HG03565 (cell line): ENCODE results near the gene TMEM143.
"Not testable (repeated sequence)": the region's sequence is repeated elsewhere in the genome, so short reads cannot be mapped to it uniquely, and the experiment has no call there.

Experiments
- ATAC-seq: cut with Tn5 transposase; IDR thresholded peaks from one replicate; pipeline ENCODE4 v1.9.1; 2021; ENCODE audit warnings: mild to moderate bottlenecking, moderate library complexity; ENCODE audit not compliant: unreplicated experiment

The TMEM143 gene

GRCh38 chr19:48391100-48392005, 27.6 kb upstream of the TMEM143 start, which contains the start of gene KDELR1:
Gene KDELR1, minus strand, starts transcription at chr19:48391551. Its CDS starts 193 bp downstream, at chr19:48391358.
- no peak for ATAC-seq

GRCh38 chr19:48390188-48391099, 26.7 kb upstream of the TMEM143 start:
- ATAC-seq = no peak

- no peak for ATAC-seq
Observed at GRCh38 chr19:48386981-48387380, 23.2 kb upstream of the TMEM143 start.

GRCh38 chr19:48385461-48386087, 21.8 kb upstream of the TMEM143 start:
- ATAC-seq = no peak

- no peak for ATAC-seq
Observed at GRCh38 chr19:48382286-48382685, 18.5 kb upstream of the TMEM143 start.

GRCh38 chr19:48381178-48381950, 17.6 kb upstream of the TMEM143 start:
- ATAC-seq = no peak

GRCh38 chr19:48379058-48379457, 15.3 kb upstream of the TMEM143 start:
- ATAC-seq = no peak

- no peak for ATAC-seq
Observed at GRCh38 chr19:48378194-48378570, 14.4 kb upstream of the TMEM143 start.

- no peak for ATAC-seq
Observed at GRCh38 chr19:48373567-48373966, 9.8 kb upstream of the TMEM143 start.

GRCh38 chr19:48372904-48373303, 9.2 kb upstream of the TMEM143 start:
- no peak for ATAC-seq

- ATAC-seq = not testable (repeated sequence)
Observed at GRCh38 chr19:48371771-48372170, 8.0 kb upstream of the TMEM143 start.

GRCh38 chr19:48371367-48371766, 7.6 kb upstream of the TMEM143 start:
- no peak for ATAC-seq

GRCh38 chr19:48370955-48371354, 7.2 kb upstream of the TMEM143 start:
- ATAC-seq = no peak

GRCh38 chr19:48368936-48369335, 5.2 kb upstream of the TMEM143 start:
- no peak for ATAC-seq

- no peak for ATAC-seq
Observed at GRCh38 chr19:48367855-48368254, 4.1 kb upstream of the TMEM143 start.

GRCh38 chr19:48365602-48366001, 1.9 kb upstream of the TMEM143 start:
- ATAC-seq = no peak

GRCh38 chr19:48364598-48365348, 1.0 kb upstream of the TMEM143 start:
- ATAC-seq = no peak

- ATAC-seq = no peak
Observed at GRCh38 chr19:48363500-48363809, 285 bp downstream of the TMEM143 start.

- ATAC-seq = peak; percentile 50
Observed at GRCh38 chr19:48362716-48363499, 832 bp downstream of the TMEM143 start.
